ENCODE data around the gene CORO2A. TPM values are rescaled to one million over a fixed set of nuclear protein-coding genes. Genes with fewer than 3 reads are reported as not detected.

Gene CORO2A
- total RNA-seq, 1 experiment from 2014 or later: 15.8 TPM

DNA sequence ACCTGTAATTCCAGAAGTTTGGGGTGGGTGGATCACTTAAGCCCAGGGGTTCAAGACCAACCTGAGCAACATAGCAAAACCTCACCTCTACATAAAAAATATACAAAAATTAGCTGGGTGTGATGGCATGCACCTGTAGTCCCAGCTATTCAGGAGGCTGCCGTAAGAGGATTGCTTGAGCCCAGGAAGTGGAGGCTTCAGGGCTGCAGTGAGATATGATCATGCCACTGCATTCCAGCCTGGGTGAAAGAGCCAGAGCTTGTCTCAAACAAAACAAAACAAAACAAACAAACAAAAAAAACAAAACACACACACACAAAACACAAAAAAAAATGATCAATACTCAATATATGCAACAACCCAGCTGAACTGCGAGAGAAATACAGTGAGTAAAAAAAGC, 44.0 kb downstream of the CORO2A start:
- no peak overlapping the region for H2BK5ac ChIP-seq (ENCODE audit: insufficient read length, low read length)
- no peak overlapping the region for H3K56ac ChIP-seq (ENCODE audit: insufficient read length, low read depth, low read length)
- no peak overlapping the region for H3K14ac ChIP-seq (ENCODE audit: insufficient read depth, low read length)
- WGBS (ENCODE audit: extremely low coverage, insufficient read length, low lambda C conversion rate): no CpG with 5 or more reads among the region's 2 CpGs
- no peaks in the 10 kb centered on the region for H3K23me2 ChIP-seq (ENCODE audit: insufficient read length, low read depth, low read length, poor library complexity, severe bottlenecking)
- H4K91ac ChIP-seq (ENCODE audit: insufficient read length, low read depth, low read length): no peak overlapping the region
- H3K4ac ChIP-seq (ENCODE audit: low read depth, low read length): no peak overlapping the region
- no peak overlapping the region for H3K4me2 ChIP-seq (ENCODE audit: insufficient read depth, insufficient read length, low read length)
- no peak overlapping the region for H2BK120ac ChIP-seq (ENCODE audit: low read depth, low read length, poor library complexity, severe bottlenecking)
- no peak overlapping the region for H2BK20ac ChIP-seq (ENCODE audit: low read depth, low read length, poor library complexity, severe bottlenecking)
- no peaks in the 10 kb centered on the region for H4K20me1 ChIP-seq (ENCODE audit: control insufficient read depth, insufficient read depth, insufficient read length)
- H4K8ac ChIP-seq (replicated peaks; ENCODE audit: insufficient read length, low read depth, low read length): no peak overlapping the region
- Mint-ChIP-seq H3K36me3 (ENCODE audit: insufficient read depth in 1 of 3, low read depth in 3 of 3) (peaks cover under 1 to 6% (median 1%) of the 10 kb centered on the region in 3 experiments; a peak in 3 of 7 replicates), H3K4me1 (peaks cover 7 to 11% of the 10 kb centered on the region in 2 experiments; a peak in 3 of 4 replicates), H3K27me3 (ENCODE audit: low read depth) (no peaks in the 10 kb centered on the region), H3K27ac (no peak overlapping the region), H3K9me3 (no peaks in the 10 kb centered on the region), H3K4me3 (no peak overlapping the region)
- H3T11ph ChIP-seq (ENCODE audit: low read length): no peak overlapping the region
- H4K5ac ChIP-seq (ENCODE audit: insufficient read length, low read depth, low read length): no peak overlapping the region
- no peaks in the 10 kb centered on the region for H3K79me2 ChIP-seq (ENCODE audit: insufficient read depth, low read length)
- H3K27me3 ChIP-seq (ENCODE audit: insufficient read depth, low read length): no peaks in the 10 kb centered on the region
- H2AFZ ChIP-seq (ENCODE audit: low read length): no peak overlapping the region
- H2AK5ac ChIP-seq (ENCODE audit: insufficient read length, low read length): no peak overlapping the region
- H3K4me1 ChIP-seq (ENCODE audit: insufficient read depth, low read length): no peaks in the 10 kb centered on the region
- H3K23ac ChIP-seq (ENCODE audit: insufficient read length, low read depth, low read length): no peak overlapping the region
- H3K9ac ChIP-seq (ENCODE audit: extremely low read depth, insufficient read length, low read length): no peak overlapping the region
- H3K18ac ChIP-seq (ENCODE audit: insufficient read length, low read depth, low read length): no peak overlapping the region
- DNase-seq: no peak
- H3K27ac ChIP-seq (ENCODE audit: insufficient read length, low read depth, low read length): no peak overlapping the region
- no peaks in the 10 kb centered on the region for H3K79me1 ChIP-seq (ENCODE audit: insufficient read depth, low read depth, low read length, poor library complexity, severe bottlenecking)
- TF ChIP-seq, protein P1, sequence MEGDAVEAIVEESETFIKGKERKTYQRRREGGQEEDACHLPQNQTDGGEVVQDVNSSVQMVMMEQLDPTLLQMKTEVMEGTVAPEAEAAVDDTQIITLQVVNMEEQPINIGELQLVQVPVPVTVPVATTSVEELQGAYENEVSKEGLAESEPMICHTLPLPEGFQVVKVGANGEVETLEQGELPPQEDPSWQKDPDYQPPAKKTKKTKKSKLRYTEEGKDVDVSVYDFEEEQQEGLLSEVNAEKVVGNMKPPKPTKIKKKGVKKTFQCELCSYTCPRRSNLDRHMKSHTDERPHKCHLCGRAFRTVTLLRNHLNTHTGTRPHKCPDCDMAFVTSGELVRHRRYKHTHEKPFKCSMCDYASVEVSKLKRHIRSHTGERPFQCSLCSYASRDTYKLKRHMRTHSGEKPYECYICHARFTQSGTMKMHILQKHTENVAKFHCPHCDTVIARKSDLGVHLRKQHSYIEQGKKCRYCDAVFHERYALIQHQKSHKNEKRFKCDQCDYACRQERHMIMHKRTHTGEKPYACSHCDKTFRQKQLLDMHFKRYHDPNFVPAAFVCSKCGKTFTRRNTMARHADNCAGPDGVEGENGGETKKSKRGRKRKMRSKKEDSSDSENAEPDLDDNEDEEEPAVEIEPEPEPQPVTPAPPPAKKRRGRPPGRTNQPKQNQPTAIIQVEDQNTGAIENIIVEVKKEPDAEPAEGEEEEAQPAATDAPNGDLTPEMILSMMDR (conservative IDR thresholded peaks at IDR 0.05): no peak
- H2BK12ac ChIP-seq (ENCODE audit: insufficient read length, low read depth, low read length): no peak overlapping the region
- H2BK15ac ChIP-seq (ENCODE audit: low read depth, low read length): no peak overlapping the region
- H3K9me3 ChIP-seq (ENCODE audit: control insufficient read depth, low read depth, low read length): no peaks in the 10 kb centered on the region
